Measurements from ENCODE around the gene GAS2. TPM values are rescaled to one million over a fixed set of nuclear protein-coding genes. Genes with fewer than 3 reads are reported as not detected.

The GAS2 gene
- total RNA-seq: 10 to 100 TPM in 1 of 4 donors, 1 to 10 TPM in 3; 5.8 to 10.7 (median 8.7) TPM

GRCh38 chr11:22666325-22666687 is at the start of gene GAS2:
Gene GAS2 (plus strand): TSS chr11:22666611. CDS start chr11:22674870, 8,259 bp downstream.
- TF ChIP-seq POLR2A (IDR thresholded peaks at IDR 0.05) (no peak), CTCF (IDR thresholded peaks at IDR 0.05) (no peak)
- Histone ChIP-seq H3K4me3 (peak within 1 kb of the TSS in 3 of 4 donors; percentile 15 to 55 (median 54)), H3K27me3 (no peaks in the 10 kb centered on the region), H3K36me3 (no peaks in the 10 kb centered on the region), H3K9me3 (no peaks in the 10 kb centered on the region), H3K27ac (no peak within 1 kb of the TSS), H3K4me1 (peaks cover 0 to 16% (median 0%) of the 10 kb centered on the region in 4 donors)
- DNase-seq: no peak

GRCh38 chr11:22617868-22618267 is 48.5 kb upstream of the GAS2 start:
- H3K36me3 ChIP-seq: no peaks in the 10 kb centered on the region
- no peak overlapping the region for H3K27ac ChIP-seq
- no peaks in the 10 kb centered on the region for H3K27me3 ChIP-seq
- no peaks in the 10 kb centered on the region for H3K4me1 ChIP-seq
- no peak for TF ChIP-seq POLR2A (IDR thresholded peaks at IDR 0.05)
- TF ChIP-seq CTCF (IDR thresholded peaks at IDR 0.05): no peak
- DNase-seq: no peak
- H3K9me3 ChIP-seq: no peaks in the 10 kb centered on the region
- H3K4me3 ChIP-seq: no peak overlapping the region

- Histone ChIP-seq H3K27me3 (no peaks in the 10 kb centered on the region), H3K9me3 (no peaks in the 10 kb centered on the region), H3K4me1 (peaks cover 0 to 16% (median 4%) of the 10 kb centered on the region in 4 donors), H3K4me3 (peak overlapping the region; percentile 78 to 93 (median 83)), H3K36me3 (no peaks in the 10 kb centered on the region), H3K27ac (peak overlapping the region; percentile 89 to 97 (median 92))
- DNase-seq: peak; percentile 67 to 84 (median 83)
- TF ChIP-seq POLR2A (IDR thresholded peaks at IDR 0.05) (peak in 1 of 2 donors; percentile 21), CTCF (IDR thresholded peaks at IDR 0.05) (peak in 4 of 6 experiments; percentile 33 to 44 (median 36))
These were observed 41.5 kb upstream of the GAS2 start for GRCh38 chr11:22624742-22625447.

GRCh38 chr11:22625448-22626287 is 40.7 kb upstream of the GAS2 start, which contains the start of gene FANCF:
Gene FANCF (minus strand): TSS chr11:22625823. CDS start chr11:22625810, 13 bp downstream.
- peak within 1 kb of the TSS; percentile 89 to 97 (median 92) for H3K27ac ChIP-seq
- peaks cover 0 to 16% (median 4%) of the 10 kb centered on the region in 4 donors for H3K4me1 ChIP-seq
- H3K36me3 ChIP-seq: no peaks in the 10 kb centered on the region
- H3K27me3 ChIP-seq: no peaks in the 10 kb centered on the region
- DNase-seq: peak; percentile 95 to 99 (median 96)
- peak within 1 kb of the TSS; percentile 78 to 93 (median 83) for H3K4me3 ChIP-seq
- TF ChIP-seq CTCF (IDR thresholded peaks at IDR 0.05): no peak
- TF ChIP-seq POLR2A (IDR thresholded peaks at IDR 0.05): peak in 1 of 2 donors; percentile 54
- H3K9me3 ChIP-seq: no peaks in the 10 kb centered on the region

DNA sequence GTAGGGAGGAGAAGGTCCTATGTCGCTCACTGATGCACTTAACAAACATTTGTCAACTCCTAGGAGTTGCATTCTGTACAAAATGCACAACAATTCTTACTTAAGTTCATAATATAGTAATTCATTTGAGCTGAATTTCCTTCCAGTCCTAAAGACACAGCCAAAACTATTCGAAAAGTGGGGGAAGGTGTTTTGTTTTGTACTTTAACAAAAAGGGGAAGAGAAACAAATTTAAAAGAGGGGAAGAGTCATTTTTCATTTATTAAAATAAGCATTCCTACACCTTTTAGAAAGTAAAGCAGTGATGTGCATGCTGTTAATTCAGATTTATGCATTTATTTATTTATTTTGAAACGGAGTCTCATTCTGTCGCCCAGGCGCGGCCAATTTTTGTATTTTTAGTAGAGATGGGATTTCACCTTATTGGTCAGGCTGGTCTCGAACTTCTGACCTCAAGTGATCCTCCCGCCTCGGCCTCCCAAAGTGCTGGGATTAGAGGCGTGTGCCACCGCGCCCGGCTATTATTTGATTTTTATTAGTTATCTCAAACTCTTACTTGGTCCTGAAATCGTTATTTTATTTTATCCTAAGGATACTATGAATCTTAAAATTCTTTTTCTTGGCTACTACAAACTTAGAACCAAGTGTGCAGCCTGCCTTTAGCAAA is 39.7 kb upstream of the GAS2 start:
- Histone ChIP-seq H3K36me3 (no peaks in the 10 kb centered on the region), H3K27me3 (no peaks in the 10 kb centered on the region), H3K27ac (peak overlapping the region in 2 of 4 donors; percentile 89 to 90), H3K4me3 (peak overlapping the region in 1 of 4 donors; percentile 79), H3K4me1 (peaks cover 0 to 16% (median 4%) of the 10 kb centered on the region in 4 donors), H3K9me3 (no peaks in the 10 kb centered on the region)
- TF ChIP-seq CTCF (IDR thresholded peaks at IDR 0.05) (no peak), POLR2A (IDR thresholded peaks at IDR 0.05) (no peak)
- DNase-seq: no peak

Data from Peyer's patch (tissue), 4 donors.